Measurements from ENCODE around the gene CPTP.

Gene CPTP

GRCh38 chr1:1280782-1281481 is 43.7 kb upstream of the CPTP start:
- DNase-seq (ENCODE audit: low read depth) = no peak
- TF ChIP-seq MYC (IDR thresholded peaks at IDR 0.05; ENCODE audit: low read depth, low read length) (no peak), MAX (IDR thresholded peaks at IDR 0.05; ENCODE audit: low read depth, low read length) (no peak), CTCF (IDR thresholded peaks at IDR 0.05; ENCODE audit: low read depth, low read length) (no peak), POLR2A (IDR thresholded peaks at IDR 0.05; ENCODE audit: extremely low read depth, insufficient read length) (no peak)
- H3K4me3 ChIP-seq (ENCODE audit: low read depth, low read length) = no peak overlapping the region

- TF ChIP-seq CTCF (IDR thresholded peaks at IDR 0.05; ENCODE audit: low read depth, low read length) (no peak), MYC (IDR thresholded peaks at IDR 0.05; ENCODE audit: low read depth, low read length) (no peak), MAX (IDR thresholded peaks at IDR 0.05; ENCODE audit: low read depth, low read length) (no peak), POLR2A (IDR thresholded peaks at IDR 0.05; ENCODE audit: extremely low read depth, insufficient read length) (no peak)
- H3K4me3 ChIP-seq (ENCODE audit: low read depth, low read length) = no peak overlapping the region
- DNase-seq (ENCODE audit: low read depth) = no peak
Measured at GRCh38 chr1:1281533-1282321, 42.9 kb upstream of the CPTP start.

- no peak for DNase-seq (ENCODE audit: low read depth)
Measured at GRCh38 chr1:1282998-1283397, 41.6 kb upstream of the CPTP start.

GRCh38 chr1:1283821-1284220 is 40.8 kb upstream of the CPTP start:
- TF ChIP-seq CTCF (IDR thresholded peaks at IDR 0.05; ENCODE audit: low read depth, low read length) (no peak), POLR2A (IDR thresholded peaks at IDR 0.05; ENCODE audit: extremely low read depth, insufficient read length) (no peak), MAX (IDR thresholded peaks at IDR 0.05; ENCODE audit: low read depth, low read length) (no peak), MYC (IDR thresholded peaks at IDR 0.05; ENCODE audit: low read depth, low read length) (no peak)
- H3K4me3 ChIP-seq (ENCODE audit: low read depth, low read length) = no peak overlapping the region
- no peak for DNase-seq (ENCODE audit: low read depth)

More at GRCh38 chr1:1282998-1283397, 41.6 kb upstream of the CPTP start:
- no peak for TF ChIP-seq POLR2A (IDR thresholded peaks at IDR 0.05; ENCODE audit: extremely low read depth, insufficient read length)
- TF ChIP-seq MAX (IDR thresholded peaks at IDR 0.05; ENCODE audit: low read depth, low read length) = no peak
- no peak for TF ChIP-seq CTCF (IDR thresholded peaks at IDR 0.05; ENCODE audit: low read depth, low read length)
- TF ChIP-seq MYC (IDR thresholded peaks at IDR 0.05; ENCODE audit: low read depth, low read length) = no peak
- no peak overlapping the region for H3K4me3 ChIP-seq (ENCODE audit: low read depth, low read length)

- DNase-seq (ENCODE audit: low read depth) = no peak
- H3K4me3 ChIP-seq (ENCODE audit: low read depth, low read length) = no peak overlapping the region
- no peak for TF ChIP-seq POLR2A (IDR thresholded peaks at IDR 0.05; ENCODE audit: extremely low read depth, insufficient read length)
- TF ChIP-seq MAX (IDR thresholded peaks at IDR 0.05; ENCODE audit: low read depth, low read length) = no peak
- no peak for TF ChIP-seq CTCF (IDR thresholded peaks at IDR 0.05; ENCODE audit: low read depth, low read length)
- TF ChIP-seq MYC (IDR thresholded peaks at IDR 0.05; ENCODE audit: low read depth, low read length) = no peak
Measured at GRCh38 chr1:1284221-1285101, 40.1 kb upstream of the CPTP start.
